ENCODE results near the gene RPTOR. TPM values are rescaled to one million over a fixed set of nuclear protein-coding genes. Genes with fewer than 3 reads are reported as not detected.
"Not testable (repeated sequence)": the region's sequence is repeated elsewhere in the genome, so short reads cannot be mapped to it uniquely, and the experiment has no call there.

RPTOR gene
- total RNA-seq, 1 donor from 2014 or later: 66.7 TPM

DNA sequence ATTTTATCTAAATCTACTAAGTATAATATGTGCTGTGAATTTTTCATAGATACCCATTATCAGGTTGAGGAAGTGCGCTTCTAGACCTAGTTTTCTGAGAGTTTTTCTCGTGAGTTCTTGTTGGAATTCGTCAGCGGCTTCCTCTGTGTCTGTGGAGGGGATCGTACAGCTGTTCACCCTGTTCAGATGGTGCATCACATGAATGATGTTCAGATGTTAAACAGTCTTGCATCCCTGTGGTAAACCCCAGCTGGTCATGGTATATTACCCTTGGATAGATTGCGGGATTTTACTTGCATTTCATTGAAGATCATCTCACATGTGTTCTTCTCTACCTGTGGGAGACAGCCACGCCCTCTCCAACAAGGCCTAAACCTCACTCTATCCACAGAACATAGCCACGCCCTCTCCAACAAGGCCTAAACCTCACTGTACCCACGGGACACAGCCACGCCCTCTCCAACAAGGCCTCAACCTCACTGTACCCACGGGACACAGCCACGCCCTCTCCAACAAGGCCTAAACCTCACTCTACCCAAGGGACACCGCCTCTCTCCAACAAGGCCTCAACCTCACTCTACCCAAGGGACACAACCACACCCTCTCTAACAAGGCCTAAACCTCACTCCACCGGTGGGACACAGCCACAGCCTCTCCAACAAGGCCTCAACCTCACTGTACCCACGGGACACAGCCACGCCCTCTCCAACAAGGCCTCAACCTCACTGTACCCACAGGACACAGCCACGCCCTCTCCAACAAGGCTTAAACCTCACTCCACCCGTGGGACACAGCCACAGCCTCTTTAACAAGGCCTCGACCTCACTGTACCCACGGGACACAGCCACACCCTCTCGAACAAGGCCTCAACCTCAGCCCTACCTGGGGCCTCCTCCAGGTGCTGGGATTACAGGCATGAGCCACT is 266.8 kb downstream of the RPTOR start:
- DNase-seq (ENCODE audit: low spot score): peak; percentile 27
- peak overlapping the region; percentile 88 for H3K27ac Mint-ChIP-seq
- no peaks in the 10 kb centered on the region for H3K27me3 Mint-ChIP-seq (ENCODE audit: insufficient read depth)
- H3K4me1 Mint-ChIP-seq (ENCODE audit: low read depth): peaks cover 61% of the 10 kb centered on the region
- peaks cover 21% of the 10 kb centered on the region for H3K9me3 Mint-ChIP-seq
- peaks cover 61% of the 10 kb centered on the region for H3K36me3 Mint-ChIP-seq (ENCODE audit: low read depth)
- peak overlapping the region; percentile 32 for H3K4me3 Mint-ChIP-seq
- intact Hi-C loops (cut with micrococcal nuclease): loop anchor here (2.0 kb wide), 1 partner anchor 19 kb away; no protein-coding TSS in a partner anchor

DNA sequence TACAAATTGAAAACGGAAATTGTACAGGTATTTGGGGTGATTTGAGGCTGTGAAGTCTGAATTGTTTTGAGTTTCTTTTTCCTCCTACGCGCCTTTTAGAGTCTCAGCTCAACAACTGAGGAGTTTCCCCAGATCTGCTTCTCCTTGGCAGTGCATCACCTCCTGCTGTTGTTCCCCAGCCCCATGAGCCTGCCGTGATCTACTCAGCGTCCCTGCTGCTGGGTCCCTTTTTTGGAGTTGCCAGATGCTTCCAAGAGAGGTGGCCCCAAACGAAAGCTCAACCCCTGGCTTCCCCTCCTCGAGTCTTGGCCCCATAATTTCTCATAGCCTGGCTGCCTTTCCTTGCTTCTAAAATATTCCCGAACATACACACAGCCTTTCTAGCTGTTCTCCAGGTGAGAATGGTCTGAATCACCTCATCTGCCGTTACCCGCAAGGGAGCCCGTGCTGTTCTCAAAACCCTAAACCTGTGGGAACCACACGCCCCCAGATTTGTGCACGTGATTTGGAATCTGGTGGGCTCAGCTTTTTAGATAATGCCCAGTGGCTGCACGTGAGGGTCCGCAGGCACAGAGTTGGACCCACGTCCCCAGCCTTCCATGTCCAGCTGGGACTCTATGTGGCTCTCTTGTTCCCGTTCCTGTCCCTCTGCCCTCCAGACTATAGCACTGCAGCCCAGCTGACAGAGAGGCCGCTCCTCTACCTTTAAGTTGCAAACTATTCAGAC is 267.9 kb downstream of the RPTOR start:
- DNase-seq (ENCODE audit: low spot score): no peak
- H3K9me3 Mint-ChIP-seq: peaks cover 10% of the 10 kb centered on the region
- H3K4me1 Mint-ChIP-seq (ENCODE audit: low read depth): peaks cover 71% of the 10 kb centered on the region

GRCh38 chr17:80813318-80813717 is 268.7 kb downstream of the RPTOR start:
- Mint-ChIP-seq H3K4me1 (ENCODE audit: low read depth) (peaks cover 79% of the 10 kb centered on the region), H3K4me3 (no peak overlapping the region), H3K27ac (peak overlapping the region; percentile 76), H3K9me3 (peaks cover 6% of the 10 kb centered on the region), H3K27me3 (ENCODE audit: insufficient read depth) (no peaks in the 10 kb centered on the region), H3K36me3 (ENCODE audit: low read depth) (peaks cover 53% of the 10 kb centered on the region)
- intact Hi-C loops (cut with micrococcal nuclease): loop anchor here (2.0 kb wide), 1 partner anchor 21 kb away; no protein-coding TSS in a partner anchor
- DNase-seq (ENCODE audit: low spot score): no peak

More for the DNA sequence above, 267.9 kb downstream of the RPTOR start:
- intact Hi-C loops (cut with micrococcal nuclease): loop anchor here (2.0 kb wide), 1 partner anchor 20 kb away; no protein-coding TSS in a partner anchor
- peak overlapping the region; percentile 88 for H3K27ac Mint-ChIP-seq
- no peaks in the 10 kb centered on the region for H3K27me3 Mint-ChIP-seq (ENCODE audit: insufficient read depth)
- H3K36me3 Mint-ChIP-seq (ENCODE audit: low read depth): peaks cover 51% of the 10 kb centered on the region
- no peak overlapping the region for H3K4me3 Mint-ChIP-seq

- H3K9me3 Mint-ChIP-seq: peaks cover 4% of the 10 kb centered on the region
- no peak overlapping the region for H3K4me3 Mint-ChIP-seq
- intact Hi-C loops (cut with micrococcal nuclease): no loop called here
- peak overlapping the region; percentile 55 for H3K27ac Mint-ChIP-seq
- H3K36me3 Mint-ChIP-seq (ENCODE audit: low read depth): peaks cover 52% of the 10 kb centered on the region
- DNase-seq (ENCODE audit: low spot score): no peak
- H3K4me1 Mint-ChIP-seq (ENCODE audit: low read depth): peaks cover 84% of the 10 kb centered on the region
- no peaks in the 10 kb centered on the region for H3K27me3 Mint-ChIP-seq (ENCODE audit: insufficient read depth)
Measured at GRCh38 chr17:80814491-80814890, 269.9 kb downstream of the RPTOR start.

GRCh38 chr17:80815151-80815681 is 270.6 kb downstream of the RPTOR start:
- intact Hi-C loops (cut with micrococcal nuclease): no loop called here
- Mint-ChIP-seq H3K9me3 (peaks cover 4% of the 10 kb centered on the region), H3K27me3 (ENCODE audit: insufficient read depth) (no peaks in the 10 kb centered on the region), H3K27ac (peak overlapping the region; percentile 55), H3K4me1 (ENCODE audit: low read depth) (peaks cover 89% of the 10 kb centered on the region), H3K36me3 (ENCODE audit: low read depth) (peaks cover 50% of the 10 kb centered on the region), H3K4me3 (no peak overlapping the region)
- DNase-seq (ENCODE audit: low spot score): no peak

- H3K9me3 Mint-ChIP-seq; H3K27ac Mint-ChIP-seq; H3K27me3 Mint-ChIP-seq (ENCODE audit: insufficient read depth); intact Hi-C loops (cut with micrococcal nuclease); H3K4me3 Mint-ChIP-seq; DNase-seq (ENCODE audit: low spot score): not testable (repeated sequence)
- peaks cover 47% of the 10 kb centered on the region for H3K36me3 Mint-ChIP-seq (ENCODE audit: low read depth)
- peaks cover 89% of the 10 kb centered on the region for H3K4me1 Mint-ChIP-seq (ENCODE audit: low read depth)
Measured at GRCh38 chr17:80815718-80816117, 271.1 kb downstream of the RPTOR start.

DNA sequence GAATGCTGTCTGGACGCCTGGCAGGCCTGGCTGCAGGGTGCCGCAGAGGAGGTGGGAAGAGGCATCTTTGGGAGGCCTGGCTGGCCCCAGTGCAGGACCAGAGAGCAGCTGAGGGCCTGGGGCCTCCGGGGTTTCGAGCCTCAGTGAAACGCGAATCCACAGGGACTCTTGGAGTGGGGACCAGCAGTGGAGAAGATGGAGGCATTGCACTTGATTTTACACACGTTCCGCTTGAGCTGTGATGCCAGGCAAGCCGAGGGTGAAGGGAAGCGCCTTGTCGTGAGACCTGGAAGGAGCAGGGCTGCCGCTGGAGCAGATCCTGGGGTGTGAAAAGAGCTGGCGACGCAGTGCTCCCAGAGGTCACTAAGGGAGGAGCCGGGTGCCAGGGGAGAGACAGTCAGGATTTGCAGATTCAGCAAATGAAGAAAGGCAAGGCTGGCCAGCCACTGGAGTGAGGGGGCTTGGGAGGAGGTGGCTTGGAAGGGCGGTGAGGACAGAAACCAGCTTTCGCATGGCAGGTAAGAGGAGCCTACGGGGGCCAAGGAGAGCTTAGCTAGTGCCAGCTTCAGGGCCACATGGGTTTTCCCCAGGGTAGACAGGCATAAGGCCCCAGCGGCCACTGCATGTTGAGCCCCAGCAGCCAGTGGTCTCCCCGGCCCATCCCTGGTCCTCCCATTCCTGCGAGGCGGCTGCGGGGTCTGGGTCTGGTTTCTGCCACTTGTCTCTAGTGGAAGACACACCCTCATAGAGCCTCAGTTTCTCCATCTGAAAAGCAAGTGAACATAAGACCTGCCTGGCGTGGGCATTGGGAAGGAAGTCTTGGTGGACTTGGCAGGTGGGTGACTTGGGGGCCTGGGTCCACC is 271.8 kb downstream of the RPTOR start:
- Mint-ChIP-seq H3K27me3 (ENCODE audit: insufficient read depth) (no peaks in the 10 kb centered on the region), H3K9me3 (peaks cover 4% of the 10 kb centered on the region), H3K4me3 (no peak overlapping the region), H3K36me3 (ENCODE audit: low read depth) (peaks cover 41% of the 10 kb centered on the region), H3K27ac (peak overlapping the region; percentile 23), H3K4me1 (ENCODE audit: low read depth) (peaks cover 88% of the 10 kb centered on the region)
- intact Hi-C loops (cut with micrococcal nuclease): no loop called here
- no peak for DNase-seq (ENCODE audit: low spot score)

DNA sequence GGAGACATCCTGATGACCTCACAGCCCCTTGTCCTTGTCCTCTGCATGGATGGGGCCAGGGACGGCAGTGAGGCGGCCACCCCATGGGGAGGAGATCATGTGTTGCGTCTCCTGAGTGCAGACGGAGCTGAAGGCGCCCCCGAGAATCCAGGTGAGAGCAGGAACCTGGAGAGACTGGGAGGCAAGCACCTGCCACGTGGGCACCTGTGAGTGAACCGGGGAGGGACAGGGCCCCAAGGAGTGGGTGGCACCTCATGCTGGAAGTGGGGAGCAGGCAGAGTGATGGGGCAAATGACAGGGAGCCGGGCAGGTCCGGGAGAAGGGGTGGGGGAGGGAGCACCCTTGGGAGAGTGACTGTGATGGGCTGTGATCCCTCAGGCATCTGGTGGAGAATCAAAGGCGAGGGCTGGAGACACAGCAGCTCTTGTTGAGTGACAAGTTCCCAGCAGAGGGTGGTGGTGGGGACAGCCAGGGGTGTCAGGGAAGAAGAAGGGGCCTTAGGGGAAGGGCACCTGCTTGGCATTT is 272.7 kb downstream of the RPTOR start:
- H3K27ac Mint-ChIP-seq: peak overlapping the region; percentile 35
- H3K36me3 Mint-ChIP-seq (ENCODE audit: low read depth): peaks cover 41% of the 10 kb centered on the region

GRCh38 chr17:80817861-80818260 is 273.2 kb downstream of the RPTOR start:
- H3K27me3 Mint-ChIP-seq (ENCODE audit: insufficient read depth): no peaks in the 10 kb centered on the region
- no peak for DNase-seq (ENCODE audit: low spot score)
- peaks cover 45% of the 10 kb centered on the region for H3K36me3 Mint-ChIP-seq (ENCODE audit: low read depth)
- intact Hi-C loops (cut with micrococcal nuclease): no loop called here
- peaks cover 4% of the 10 kb centered on the region for H3K9me3 Mint-ChIP-seq
- no peak overlapping the region for H3K4me3 Mint-ChIP-seq
- peak overlapping the region; percentile 35 for H3K27ac Mint-ChIP-seq
- peaks cover 85% of the 10 kb centered on the region for H3K4me1 Mint-ChIP-seq (ENCODE audit: low read depth)

More for the DNA sequence above, 272.7 kb downstream of the RPTOR start:
- no peaks in the 10 kb centered on the region for H3K27me3 Mint-ChIP-seq (ENCODE audit: insufficient read depth)
- no peak for DNase-seq (ENCODE audit: low spot score)
- H3K4me1 Mint-ChIP-seq (ENCODE audit: low read depth): peaks cover 85% of the 10 kb centered on the region
- intact Hi-C loops (cut with micrococcal nuclease): no loop called here
- no peak overlapping the region for H3K4me3 Mint-ChIP-seq
- peaks cover 4% of the 10 kb centered on the region for H3K9me3 Mint-ChIP-seq

DNA sequence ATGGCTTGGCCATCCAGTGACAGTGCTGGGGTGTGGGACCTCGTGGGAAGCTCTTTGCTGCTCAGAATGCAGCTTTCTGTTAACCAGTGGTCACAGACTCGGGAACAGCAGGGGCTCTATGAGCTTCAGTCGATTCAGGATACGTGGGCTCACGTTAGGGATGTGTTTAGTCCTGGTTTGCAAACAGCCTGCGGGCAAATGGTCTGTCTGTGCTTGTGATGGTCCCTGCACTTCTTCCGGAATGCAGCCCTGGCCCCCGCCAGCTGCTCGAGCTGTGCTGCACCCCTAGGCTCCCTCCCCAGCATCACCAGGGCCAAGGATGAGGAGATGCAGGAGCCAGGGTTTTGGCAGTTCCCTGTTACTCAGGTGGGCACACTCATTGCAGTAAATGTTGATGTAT is 274.2 kb downstream of the RPTOR start:
- no peak for DNase-seq (ENCODE audit: low spot score)
- Mint-ChIP-seq H3K9me3 (peaks cover 4% of the 10 kb centered on the region), H3K27me3 (ENCODE audit: insufficient read depth) (no peaks in the 10 kb centered on the region), H3K4me1 (ENCODE audit: low read depth) (peaks cover 79% of the 10 kb centered on the region), H3K36me3 (ENCODE audit: low read depth) (peaks cover 47% of the 10 kb centered on the region), H3K27ac (peak overlapping the region; percentile 83), H3K4me3 (no peak overlapping the region)
- intact Hi-C loops (cut with micrococcal nuclease): no loop called here

DNA sequence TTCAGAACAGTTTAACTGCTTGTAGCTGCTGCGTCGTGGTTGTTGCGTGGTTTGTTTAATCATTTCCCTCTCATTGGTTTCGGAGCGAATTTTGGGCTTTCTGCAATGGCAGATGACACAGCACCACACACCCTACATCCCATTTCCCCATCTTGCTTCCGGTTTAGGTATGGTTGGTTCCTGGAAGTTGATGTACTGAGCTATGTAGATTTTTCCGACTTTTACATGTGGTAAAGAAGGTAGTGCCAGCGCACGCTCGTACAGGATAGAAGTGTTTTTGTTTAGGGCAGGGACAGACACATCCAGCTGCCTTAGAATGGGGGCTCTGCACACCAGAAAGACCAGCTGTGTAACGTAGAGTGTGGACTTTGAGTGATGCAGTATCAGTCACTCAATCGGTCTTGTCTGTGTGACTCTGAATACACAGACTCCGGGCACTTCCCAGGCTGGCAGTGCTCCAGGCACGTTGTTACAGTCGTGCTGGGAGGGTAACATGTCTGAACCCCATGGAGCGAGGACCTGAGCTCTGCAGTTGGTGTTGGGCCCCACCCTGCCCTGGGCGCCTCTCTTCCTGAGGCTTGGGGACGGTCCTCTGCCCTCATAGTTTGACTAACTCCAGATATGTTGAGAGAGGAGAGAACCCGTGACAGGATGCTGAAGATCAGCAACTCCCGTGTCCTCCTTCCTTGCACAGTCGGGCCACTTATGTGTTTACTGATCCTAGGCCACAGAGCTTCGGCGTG is 275.0 kb downstream of the RPTOR start:
- Mint-ChIP-seq H3K4me1 (ENCODE audit: low read depth) (peaks cover 73% of the 10 kb centered on the region), H3K27me3 (ENCODE audit: insufficient read depth) (no peaks in the 10 kb centered on the region), H3K4me3 (peak overlapping the region; percentile 56), H3K9me3 (peaks cover 4% of the 10 kb centered on the region), H3K36me3 (ENCODE audit: low read depth) (peaks cover 46% of the 10 kb centered on the region), H3K27ac (peak overlapping the region; percentile 83)
- intact Hi-C loops (cut with micrococcal nuclease): no loop called here
- no peak for DNase-seq (ENCODE audit: low spot score)

Data from activated T-helper 1 cell treated with anti-CD3 and anti-CD28 coated beads, Interleukin-12 subunit alpha, Interleukin-12 subunit beta, Interleukin-2, Interleukin-4 antibody, amounts not matched to agents 30 ng/mL and 10 ng/mL and 1 ng/mL, durations not matched to agents 14 hours and 24 hours and 36 hours (primary cell).